HG03103 (cell line): ENCODE data around the gene MTA1.

Experiments used
- ATAC-seq: cut with Tn5 transposase; IDR thresholded peaks from one replicate; pipeline ENCODE4 v1.9.1; 2021; ENCODE audit warnings: low read depth; ENCODE audit not compliant: unreplicated experiment

The MTA1 gene

GRCh38 chr14:105508601-105509000, 89.0 kb downstream of the MTA1 start:
- ATAC-seq, result no peak

GRCh38 chr14:105517096-105517495, 97.5 kb downstream of the MTA1 start:
- no peak for ATAC-seq

- ATAC-seq, result no peak
Observed at GRCh38 chr14:105519946-105520698, 100.5 kb downstream of the MTA1 start.
